ENCODE measurements around the gene PCCA.
"Not testable (repeated sequence)": the region's sequence is repeated elsewhere in the genome, so short reads cannot be mapped to it uniquely, and the experiment has no call there.

Gene PCCA

GRCh38 chr13:100304229-100304628 is 215.3 kb downstream of the PCCA start:
- no peak for DNase-seq (ENCODE audit: low read depth in 3 of 3)

DNA sequence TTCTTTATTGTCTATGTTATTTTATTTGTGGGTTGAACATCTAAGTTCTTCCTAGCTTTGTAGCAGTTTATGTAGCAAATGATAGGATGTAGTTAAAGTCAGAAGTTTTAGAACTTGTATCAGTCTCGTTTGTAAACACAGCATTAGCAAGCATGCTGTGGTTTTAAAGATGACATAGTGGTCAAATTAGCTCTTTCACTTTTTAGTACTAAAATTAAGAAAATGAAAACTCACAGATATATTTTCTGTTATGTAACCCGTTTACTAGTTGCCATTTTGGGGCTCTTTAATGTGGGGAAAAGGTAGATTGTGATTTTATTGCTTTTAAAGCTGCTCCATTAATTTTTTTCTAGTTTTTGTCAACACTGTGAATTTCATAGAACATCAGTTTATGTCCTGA is 216.5 kb downstream of the PCCA start:
- no peak for DNase-seq (ENCODE audit: low read depth in 3 of 3)

DNA sequence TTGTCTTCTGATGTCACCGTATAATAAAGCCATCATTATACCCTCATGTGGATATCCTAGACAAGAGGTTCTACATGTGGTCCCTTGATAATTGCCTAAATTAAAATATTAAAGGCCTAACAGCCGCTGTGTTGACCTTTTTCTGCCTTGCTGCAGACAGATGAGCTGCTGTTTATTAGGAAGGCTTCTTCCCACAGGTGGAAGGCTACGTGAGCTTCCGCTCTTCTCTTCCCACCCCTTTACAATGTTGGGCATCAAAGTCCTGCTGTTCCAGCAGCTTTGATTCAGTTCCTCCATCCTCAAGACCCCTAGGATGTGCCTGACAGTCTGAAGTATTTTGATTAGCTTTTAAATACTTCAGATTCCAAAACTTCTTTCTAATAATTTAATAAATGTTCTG is 217.1 kb downstream of the PCCA start:
- DNase-seq (ENCODE audit: low read depth in 3 of 3) = no peak

GRCh38 chr13:100306434-100306999 is 217.6 kb downstream of the PCCA start:
- no peak for DNase-seq (ENCODE audit: low read depth in 3 of 3)

GRCh38 chr13:100314132-100314910 is 225.4 kb downstream of the PCCA start:
- no peak for DNase-seq (ENCODE audit: low read depth in 3 of 3)

- no peak for DNase-seq (ENCODE audit: low read depth in 3 of 3)
Measured at GRCh38 chr13:100315522-100315921, 226.6 kb downstream of the PCCA start.

- not testable (repeated sequence) for DNase-seq (ENCODE audit: low read depth in 3 of 3)
Measured at GRCh38 chr13:100318473-100318872, 229.6 kb downstream of the PCCA start.

GRCh38 chr13:100323937-100324336 is 235.0 kb downstream of the PCCA start:
- DNase-seq (ENCODE audit: low read depth in 3 of 3) = no peak

DNA sequence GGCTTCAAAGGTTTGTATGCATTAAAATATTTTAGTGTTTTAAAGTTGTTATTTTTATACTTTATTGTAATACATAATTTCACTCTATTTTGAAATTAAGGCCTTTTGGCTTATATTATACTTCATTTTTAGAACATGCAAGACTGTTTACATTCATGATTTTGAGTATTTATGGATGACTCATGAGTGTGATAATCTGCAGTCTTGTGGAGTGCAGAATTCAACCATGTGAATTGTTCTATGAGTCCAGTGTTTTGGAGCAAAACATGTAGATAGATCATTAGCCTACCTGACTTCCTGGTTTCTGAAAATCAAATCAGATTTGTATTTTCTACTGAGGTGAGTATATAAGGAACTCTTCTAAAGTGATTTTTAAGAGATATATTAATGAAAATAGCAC is 241.8 kb downstream of the PCCA start:
- no peak for DNase-seq (ENCODE audit: low read depth in 3 of 3)

GRCh38 chr13:100333141-100333540 is 244.2 kb downstream of the PCCA start:
- no peak for DNase-seq (ENCODE audit: low read depth in 3 of 3)

DNA sequence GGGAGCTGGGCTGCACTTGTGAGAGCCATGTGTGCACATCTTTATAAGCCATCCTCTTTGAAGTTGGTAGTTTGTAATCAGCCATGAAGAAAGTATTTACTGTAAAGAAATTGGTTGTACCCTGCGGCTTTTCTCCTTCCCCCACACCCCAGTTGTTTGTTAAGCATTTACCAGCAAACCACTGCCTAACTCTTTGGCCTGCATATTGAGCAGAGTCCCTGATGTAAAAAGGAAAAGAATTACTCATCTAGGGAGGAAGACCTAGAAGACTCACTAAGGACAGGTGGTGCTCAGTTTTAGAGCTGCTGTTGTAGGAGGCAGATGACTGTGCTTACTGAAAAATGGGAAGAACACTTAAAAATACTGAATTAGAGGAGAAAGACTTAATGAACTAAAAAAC is 245.3 kb downstream of the PCCA start:
- no peak for DNase-seq (ENCODE audit: low read depth in 3 of 3)

- no peak for DNase-seq (ENCODE audit: low read depth in 3 of 3)
Measured at GRCh38 chr13:100336795-100337516, 248.1 kb downstream of the PCCA start.

GRCh38 chr13:100338275-100338674 is 249.4 kb downstream of the PCCA start:
- no peak for DNase-seq (ENCODE audit: low read depth in 3 of 3)

DNA sequence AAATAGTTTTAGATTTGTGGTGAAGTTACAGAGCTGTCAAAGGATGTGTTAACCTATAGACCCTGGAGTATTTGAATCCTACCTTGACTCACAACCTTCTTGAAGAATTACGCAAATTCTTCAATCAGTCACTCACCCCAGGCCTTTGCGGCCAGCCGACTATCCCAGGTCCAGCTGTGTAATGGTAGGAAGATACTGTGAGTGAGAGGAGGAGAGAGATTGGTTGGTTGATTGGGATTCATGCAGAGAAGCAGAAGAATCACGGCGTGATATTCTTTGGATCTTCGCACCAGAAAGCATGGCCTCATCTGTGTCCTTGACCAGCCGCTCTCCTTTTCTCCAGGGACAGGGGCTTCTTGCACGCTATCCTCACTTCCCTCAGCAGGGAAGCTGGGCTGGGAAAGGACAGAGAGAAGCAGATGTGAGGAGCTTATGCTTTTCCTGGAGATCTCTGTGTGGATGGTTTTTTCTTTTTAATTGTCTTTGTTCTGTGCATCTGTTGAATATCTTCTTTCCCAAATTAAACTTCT is 250.6 kb downstream of the PCCA start:
- DNase-seq (ENCODE audit: low read depth in 3 of 3) = no peak

- DNase-seq (ENCODE audit: low read depth in 3 of 3) = no peak
Measured at GRCh38 chr13:100340865-100341264, 252.0 kb downstream of the PCCA start.

GRCh38 chr13:100341327-100341726 is 252.4 kb downstream of the PCCA start:
- DNase-seq (ENCODE audit: low read depth in 3 of 3) = no peak

- DNase-seq (ENCODE audit: low read depth in 3 of 3) = no peak
Measured at GRCh38 chr13:100344544-100344943, 255.7 kb downstream of the PCCA start.

GRCh38 chr13:100347968-100348367 is 259.1 kb downstream of the PCCA start:
- no peak for DNase-seq (ENCODE audit: low read depth in 3 of 3)

DNA sequence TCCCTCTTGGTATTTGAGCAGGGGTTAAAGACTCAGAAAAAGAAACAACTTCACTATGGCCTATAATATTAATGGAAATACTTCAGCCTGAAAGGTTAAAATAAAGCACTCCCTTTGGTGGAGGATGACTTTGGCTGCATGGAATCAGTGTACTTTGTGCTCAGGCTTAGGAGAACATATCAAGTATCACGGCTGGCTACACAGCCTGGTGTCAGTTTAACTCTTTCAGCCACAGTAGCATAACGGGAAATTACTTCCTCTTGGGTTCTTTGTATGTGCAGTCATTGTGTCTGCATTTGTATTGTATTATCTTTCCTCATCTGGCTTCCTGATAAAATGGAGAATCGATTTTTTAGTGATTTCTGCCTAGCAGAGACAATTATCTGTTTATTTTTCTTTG is 260.7 kb downstream of the PCCA start:
- no peak for DNase-seq (ENCODE audit: low read depth in 3 of 3)

- no peak for DNase-seq (ENCODE audit: low read depth in 3 of 3)
Measured at GRCh38 chr13:100350601-100351000, 261.7 kb downstream of the PCCA start.

GRCh38 chr13:100356426-100356825 is 267.5 kb downstream of the PCCA start:
- DNase-seq (ENCODE audit: low read depth in 3 of 3) = no peak

DNA sequence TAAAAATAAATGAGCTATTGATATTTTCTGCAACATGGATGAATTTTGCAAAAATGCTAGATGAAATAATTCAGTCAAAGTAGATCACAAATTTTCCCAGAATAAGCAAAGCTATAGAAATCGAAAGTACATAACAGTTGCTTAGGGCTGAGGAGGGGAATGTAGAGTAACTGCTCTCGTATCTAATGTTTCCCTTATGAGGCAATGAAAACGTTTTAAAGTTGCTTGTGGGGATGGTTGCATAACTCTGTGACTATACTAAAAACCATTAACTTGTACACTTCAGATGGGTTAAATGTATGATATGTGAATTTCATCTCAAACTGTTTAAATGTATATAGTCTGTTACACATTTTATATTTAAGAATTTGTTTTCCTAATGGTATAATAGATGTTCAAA is 268.0 kb downstream of the PCCA start:
- DNase-seq (ENCODE audit: low read depth in 3 of 3) = no peak

- no peak for DNase-seq (ENCODE audit: low read depth in 3 of 3)
Measured at GRCh38 chr13:100357764-100358163, 268.9 kb downstream of the PCCA start.

All from stimulated activated CD4-positive, alpha-beta T cell treated with anti-CD3 and anti-CD28 coated beads, TNF-alpha, amount 100 ng/mL, for 48 hours (primary cell).